ENCODE results near the gene LRWD1. TPM values are rescaled to one million over a fixed set of nuclear protein-coding genes. Genes with fewer than 3 reads are reported as not detected.
A peak's percentile ranks its signal among the peaks of the same experiment; 100 is the strongest.
"Not testable (repeated sequence)": the region's sequence is repeated elsewhere in the genome, so short reads cannot be mapped to it uniquely, and the experiment has no call there.

The LRWD1 gene
- total RNA-seq, 1 experiment from 2014 or later, result 25.2 TPM

DNA sequence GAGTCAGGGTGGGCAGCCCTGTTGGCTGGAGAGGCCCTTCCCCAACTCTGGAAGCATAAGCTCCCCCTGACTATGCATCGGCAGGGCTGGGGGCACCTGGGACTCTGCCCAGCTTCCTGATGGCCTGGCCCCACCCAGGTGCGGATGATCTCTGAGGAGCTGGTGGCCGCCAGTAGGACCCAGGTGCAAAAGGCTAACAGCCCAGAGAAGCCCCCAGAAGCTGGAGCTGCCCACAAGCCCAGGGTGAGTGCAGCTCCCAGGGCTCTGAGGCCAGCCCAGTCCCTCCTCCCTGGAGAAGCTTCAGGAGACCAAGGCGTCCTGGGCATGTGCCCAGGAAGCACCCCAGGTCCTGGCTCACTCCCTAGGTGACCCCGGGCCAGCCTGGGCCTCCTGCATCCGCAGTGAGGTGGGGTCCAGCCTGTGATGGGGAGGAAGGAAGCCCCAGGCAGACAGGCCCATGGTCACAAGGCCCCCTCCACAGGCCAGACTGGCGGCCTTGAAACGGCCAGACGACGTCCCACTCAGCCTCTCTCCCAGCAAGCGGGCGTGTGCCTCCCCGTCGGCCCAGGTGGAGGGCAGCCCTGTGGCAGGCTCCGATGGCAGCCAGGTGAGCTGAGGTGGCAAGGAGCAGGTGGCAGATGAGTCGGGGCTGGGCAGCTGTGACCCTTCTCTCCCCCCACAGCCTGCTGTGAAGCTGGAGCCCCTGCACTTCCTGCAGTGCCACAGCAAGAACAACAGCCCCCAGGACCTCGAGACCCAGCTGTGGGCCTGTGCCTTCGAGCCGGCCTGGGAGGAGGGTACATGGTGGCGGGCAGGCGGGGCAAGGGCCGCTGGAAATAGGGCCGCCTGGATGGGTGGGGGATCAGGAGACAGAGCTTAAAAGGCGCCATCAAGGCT is 3.0 kb downstream of the LRWD1 start:
- DNase-seq (ENCODE audit: extremely low read depth, low read depth), result no peak

DNA sequence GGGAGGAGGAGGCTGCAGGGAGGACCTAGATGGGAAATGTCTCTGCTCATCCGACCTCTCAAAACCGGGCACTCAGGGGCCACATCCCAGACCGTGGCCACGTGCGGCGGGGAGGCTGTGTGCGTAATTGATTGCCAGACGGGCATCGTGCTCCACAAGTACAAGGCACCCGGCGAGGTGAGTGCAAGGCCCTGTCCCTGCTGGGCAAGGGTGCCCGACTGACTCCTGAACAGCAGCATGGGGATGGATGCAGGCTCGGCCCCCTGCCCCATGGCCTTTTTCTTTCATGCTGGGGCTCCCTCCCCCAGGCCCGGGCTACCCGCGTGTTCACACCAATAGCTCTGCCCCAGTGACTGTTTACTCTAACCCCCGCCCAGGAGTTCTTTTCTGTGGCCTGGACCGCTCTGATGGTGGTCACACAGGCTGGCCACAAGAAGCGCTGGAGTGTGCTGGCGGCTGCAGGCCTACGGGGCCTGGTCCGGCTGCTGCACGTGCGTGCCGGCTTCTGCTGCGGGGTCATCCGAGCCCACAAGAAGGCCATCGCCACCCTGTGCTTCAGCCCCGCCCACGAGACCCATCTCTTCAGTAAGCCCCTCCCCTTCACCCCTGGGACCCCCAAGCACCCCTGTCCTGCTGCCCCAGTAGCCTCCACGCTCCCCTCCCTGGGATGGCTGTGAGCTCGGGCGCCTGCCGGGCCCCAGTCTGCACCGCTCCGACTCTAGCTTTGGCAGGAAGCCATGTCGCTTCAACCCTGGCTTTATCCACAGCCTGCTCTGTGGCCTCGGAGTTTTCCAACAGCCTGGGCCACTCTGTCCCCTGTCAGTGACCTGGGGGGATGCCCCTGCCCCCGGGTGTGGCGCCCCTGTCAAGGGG is 3.9 kb downstream of the LRWD1 start:
- no peak for DNase-seq (ENCODE audit: extremely low read depth, low read depth)

DNA sequence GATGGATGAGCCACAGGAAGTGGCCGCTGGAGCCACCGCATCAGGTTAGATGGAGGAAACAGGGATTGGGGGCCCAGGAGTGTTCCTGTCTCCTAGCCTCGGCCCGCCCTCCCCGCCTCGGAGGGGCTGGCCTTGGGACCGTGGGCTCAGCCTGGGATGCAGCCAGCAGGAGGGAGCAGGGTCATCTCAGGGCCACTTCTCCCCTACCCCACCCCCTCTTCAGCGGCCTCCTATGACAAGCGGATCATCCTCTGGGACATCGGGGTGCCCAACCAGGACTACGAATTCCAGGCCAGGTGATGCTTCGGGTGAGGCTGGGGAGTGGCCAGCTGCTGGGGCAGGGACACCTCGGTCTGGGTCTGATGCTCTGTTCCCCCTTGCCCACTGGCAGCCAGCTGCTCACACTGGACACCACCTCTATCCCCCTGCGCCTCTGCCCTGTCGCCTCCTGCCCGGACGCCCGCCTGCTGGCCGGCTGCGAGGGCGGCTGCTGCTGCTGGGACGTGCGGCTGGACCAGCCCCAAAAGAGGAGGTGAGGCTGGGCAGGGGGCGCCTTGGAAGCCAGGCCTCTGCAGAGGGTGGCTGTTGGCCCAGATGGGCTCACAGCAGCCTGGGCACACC is 4.7 kb downstream of the LRWD1 start:
- DNase-seq (ENCODE audit: extremely low read depth, low read depth), result no peak

DNA sequence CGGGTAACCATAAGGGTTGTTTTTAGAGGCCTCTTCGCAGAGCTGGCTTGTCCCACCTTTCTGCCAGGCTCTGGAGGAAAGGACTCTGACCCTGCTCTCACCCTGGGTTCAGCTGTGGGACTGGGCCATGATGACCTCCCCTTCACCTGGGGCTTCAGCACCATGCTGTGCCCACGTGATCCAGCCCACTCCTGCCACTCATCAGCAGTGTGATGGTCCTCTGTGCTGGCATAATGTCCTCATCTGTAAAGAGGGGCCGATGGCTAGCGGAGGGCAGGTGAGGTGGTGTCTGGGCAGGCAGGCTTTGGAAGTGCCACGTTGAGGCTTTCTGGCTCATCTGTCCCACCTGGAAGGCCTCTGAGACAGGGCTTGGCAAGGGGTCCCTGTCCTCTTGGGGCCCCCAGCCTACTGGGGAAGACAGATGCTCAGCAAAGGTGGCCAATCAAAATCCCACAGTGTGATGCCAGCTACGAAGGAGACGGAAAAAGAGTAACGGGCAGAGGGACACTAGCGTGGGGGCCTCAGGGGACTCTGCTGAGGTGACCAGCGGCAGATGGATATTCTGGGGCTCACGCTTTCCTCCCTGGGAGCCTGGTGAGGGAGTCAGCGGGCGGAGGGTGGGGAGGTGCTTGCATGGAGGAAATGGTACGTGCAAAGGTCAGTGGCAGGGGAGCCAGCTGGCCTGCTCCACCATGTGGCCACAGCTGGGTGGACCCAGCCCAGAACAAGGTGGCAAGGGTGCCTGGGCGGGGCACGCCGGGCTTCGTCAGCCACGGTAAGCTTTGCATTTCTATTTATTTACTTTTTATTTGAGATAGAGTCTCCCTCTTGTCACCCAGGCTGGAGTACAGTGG is 5.4 kb downstream of the LRWD1 start:
- DNase-seq (ENCODE audit: extremely low read depth, low read depth), result no peak

DNA sequence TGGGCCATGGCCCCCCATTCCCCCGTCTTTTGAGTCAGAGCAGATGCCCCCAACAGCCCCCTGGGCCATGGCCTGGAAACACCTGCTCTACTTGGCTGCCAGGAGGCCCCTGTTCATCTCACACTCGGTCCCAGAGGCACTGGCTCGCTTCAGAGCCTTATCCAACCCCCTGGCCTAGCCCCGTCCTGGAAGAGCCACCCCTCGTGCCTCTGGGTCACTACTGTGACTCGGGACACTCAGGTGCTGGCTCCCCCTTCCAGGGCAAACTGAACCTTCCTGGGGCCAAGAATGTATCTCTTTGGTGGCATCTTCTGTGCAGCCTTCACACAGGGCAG is 7.0 kb downstream of the LRWD1 start:
- DNase-seq (ENCODE audit: extremely low read depth, low read depth), result no peak

DNA sequence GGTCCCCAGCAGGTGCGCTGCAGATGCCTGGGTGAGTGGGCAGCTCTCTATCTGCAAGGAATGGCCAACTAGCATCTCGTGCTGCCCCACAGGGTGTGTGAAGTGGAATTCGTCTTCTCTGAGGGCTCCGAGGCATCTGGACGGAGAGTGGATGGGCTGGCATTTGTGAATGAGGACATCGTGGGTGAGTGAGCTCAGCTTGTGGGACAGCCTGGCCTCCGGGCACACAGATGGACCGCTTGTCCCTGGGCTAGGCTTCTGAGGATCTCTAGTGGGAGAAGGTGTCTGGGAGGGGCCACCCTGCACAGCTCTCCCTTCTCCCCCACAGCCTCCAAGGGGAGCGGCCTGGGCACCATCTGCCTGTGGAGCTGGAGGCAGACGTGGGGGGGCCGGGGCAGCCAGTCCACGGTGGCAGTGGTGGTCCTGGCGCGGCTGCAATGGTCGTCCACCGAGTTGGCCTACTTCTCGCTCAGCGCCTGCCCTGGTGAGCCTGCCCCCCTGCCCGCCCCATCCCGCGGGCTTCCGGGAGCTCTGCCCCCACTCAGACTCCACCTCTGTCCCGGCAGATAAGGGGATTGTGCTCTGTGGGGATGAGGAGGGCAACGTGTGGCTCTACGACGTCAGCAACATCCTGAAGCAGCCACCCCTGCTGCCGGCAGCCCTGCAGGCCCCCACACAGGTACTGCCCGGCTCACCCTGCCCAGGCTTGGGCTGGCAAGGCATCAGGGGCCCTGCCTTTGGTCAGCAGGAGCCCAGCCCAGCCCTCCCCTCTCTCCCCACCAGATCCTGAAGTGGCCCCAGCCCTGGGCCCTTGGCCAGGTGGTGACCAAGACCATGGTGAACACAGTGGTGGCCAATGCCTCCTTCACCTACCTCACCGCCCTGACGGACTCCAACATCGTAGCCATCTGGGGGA is 7.6 kb downstream of the LRWD1 start:
- no peak for DNase-seq (ENCODE audit: extremely low read depth, low read depth)

DNA sequence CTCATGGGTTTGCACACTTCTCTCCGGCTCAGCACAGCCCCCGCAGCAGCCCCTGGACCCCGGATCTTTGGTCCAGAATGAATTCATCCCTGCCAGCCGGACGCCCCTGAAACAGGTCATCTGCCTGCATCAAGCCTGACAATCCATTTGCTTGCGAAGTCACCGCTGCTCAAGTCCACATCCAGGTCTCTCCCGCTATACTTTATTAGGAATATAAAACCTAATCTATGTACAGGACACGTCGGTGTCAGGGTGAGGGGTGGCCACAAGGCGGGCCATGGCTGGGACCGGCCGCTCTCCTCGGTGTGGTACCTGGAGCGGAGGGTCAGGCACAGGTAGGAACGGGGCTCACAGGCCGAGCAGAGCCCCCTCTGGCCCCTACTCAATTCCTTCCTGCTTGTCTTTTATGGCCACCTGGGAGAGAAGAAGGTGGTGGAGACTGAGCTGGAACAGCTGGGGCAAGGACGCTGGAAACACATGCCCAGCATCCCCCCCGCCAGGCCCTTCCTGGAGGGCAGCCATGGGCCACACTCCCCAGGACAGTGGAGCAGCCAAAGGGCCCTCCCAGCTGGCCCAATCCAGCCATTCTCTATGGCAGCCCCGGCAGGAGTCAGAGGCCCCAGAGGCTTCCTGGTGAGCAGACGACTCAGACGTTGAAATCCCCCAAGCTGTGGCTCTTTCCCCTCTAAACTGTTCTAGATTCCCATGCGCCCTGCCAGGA is 8.6 kb downstream of the LRWD1 start:
- DNase-seq (ENCODE audit: extremely low read depth, low read depth), result no peak

DNA sequence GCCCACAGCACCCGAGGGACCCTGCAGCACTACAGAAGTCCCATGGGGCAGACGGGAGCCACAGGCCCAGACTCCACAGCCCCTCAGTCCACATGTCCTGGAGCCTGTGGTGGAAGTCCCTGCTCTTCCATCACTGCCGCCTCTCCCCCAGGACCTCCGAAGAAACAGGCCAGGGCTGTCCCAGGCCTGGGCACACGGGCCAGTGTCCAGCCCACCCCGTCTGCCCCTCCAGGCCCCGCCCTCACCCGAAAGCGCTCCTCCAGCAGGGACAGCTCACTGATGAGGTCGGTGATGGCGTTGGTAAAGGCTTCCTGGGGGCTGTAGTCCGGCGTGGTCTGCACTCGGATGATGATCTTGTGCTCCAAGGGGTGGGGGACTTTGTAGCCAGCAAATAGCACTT is 9.3 kb downstream of the LRWD1 start:
- not testable (repeated sequence) for DNase-seq (ENCODE audit: extremely low read depth, low read depth)

DNA sequence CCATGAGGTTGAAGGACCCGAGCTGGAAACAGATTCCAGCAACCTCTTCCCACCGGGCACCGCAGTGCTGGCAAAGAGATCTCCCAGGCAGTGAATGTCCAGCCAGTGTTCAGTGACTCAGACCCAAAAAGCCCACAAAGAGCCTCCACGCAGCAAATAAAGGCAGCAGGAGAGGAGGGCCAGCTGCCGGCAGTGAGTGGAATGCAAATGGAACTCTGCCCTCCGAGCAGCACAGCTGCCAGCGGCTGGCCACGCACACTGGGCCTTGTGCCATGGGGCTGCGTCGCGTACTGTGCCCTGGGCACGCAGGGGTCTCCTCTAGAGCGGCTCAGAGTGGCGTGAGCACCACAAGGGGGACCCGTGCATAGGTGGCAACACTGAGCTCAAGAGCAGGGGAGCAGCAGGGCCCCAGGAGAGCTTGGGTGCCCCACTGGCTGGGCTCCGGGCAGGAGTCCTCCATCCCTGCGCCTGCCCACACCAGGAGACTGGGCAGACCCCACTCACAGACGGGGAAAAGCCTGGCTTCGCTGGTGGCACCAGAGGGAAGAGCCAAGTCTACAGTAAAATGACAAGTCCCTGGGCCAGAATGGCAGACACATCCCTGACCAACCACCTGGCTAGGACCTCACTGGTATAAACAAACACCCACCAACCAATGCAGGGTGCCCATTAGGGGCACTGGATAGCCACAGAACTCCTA is 10.1 kb downstream of the LRWD1 start:
- DNase-seq (ENCODE audit: extremely low read depth, low read depth), result not testable (repeated sequence)

DNA sequence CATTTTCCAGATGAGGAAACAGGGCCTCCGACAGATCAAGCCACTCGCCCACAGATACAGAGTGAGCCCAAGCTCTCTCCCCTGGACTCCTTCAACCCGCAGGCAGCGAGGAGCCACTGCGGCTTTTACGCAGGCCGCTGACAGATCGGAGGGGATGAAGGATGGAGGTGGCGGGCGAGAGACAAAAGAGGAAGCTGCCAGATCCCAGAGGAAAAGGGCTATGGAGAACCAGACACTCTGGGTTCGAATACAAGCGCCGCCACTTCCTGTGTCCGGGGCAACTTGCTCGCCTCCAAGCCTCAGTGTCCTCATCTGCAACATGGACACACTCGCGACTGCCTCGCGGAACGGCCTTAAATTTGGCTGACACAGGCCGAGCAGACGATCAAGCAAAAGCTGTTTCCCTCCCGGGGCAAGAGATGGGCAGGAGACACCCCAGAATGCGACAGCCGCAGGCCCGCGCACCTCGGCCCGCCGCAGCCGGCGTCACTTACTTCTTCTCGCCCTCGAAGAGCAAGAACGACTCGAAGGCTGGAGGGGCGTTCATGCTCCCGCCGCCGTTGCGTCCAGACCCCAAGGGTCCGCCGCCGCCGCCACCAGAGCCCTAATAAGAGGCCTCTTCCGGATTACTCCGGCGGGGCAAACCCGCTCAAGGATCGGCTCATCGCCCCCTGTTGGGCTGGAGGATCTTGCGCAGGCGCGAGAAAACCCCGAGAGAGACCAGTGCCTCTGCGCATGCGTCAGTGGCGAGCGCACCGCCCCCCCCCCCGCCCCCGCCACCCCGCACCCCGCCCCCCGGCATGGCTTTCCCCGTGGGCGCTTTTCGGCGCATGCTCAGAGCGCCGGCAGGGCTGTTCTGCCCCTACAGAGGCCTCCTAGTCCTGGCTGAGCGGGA is 13.8 kb downstream of the LRWD1 start, which contains the start of gene POLR2J:
POLR2J (minus strand) TSS at position 609 of the 895 bp plus-strand sequence; CDS start at position 547, 62 bp downstream.
- DNase-seq (ENCODE audit: extremely low read depth, low read depth), result peak; percentile 63

DNA sequence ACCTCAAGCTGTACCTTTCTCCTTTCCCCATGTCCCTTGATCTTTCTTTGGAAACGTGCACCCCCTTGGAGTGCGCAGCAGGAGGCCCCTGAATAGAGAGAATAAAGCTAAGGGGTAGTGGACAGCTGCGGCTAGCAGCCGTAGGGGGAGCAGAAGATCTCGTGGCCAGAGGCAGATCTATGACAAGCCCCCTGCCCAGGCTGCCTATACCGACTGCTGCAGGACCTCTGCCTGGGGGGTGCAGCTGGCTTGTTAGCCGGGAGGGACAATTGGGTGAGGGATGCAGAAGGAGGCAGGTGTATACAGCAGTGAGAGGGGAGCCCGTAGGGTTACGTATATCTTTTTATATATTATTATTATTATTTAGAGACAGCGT is 14.4 kb downstream of the LRWD1 start:
- not testable (repeated sequence) for DNase-seq (ENCODE audit: extremely low read depth, low read depth)

DNA sequence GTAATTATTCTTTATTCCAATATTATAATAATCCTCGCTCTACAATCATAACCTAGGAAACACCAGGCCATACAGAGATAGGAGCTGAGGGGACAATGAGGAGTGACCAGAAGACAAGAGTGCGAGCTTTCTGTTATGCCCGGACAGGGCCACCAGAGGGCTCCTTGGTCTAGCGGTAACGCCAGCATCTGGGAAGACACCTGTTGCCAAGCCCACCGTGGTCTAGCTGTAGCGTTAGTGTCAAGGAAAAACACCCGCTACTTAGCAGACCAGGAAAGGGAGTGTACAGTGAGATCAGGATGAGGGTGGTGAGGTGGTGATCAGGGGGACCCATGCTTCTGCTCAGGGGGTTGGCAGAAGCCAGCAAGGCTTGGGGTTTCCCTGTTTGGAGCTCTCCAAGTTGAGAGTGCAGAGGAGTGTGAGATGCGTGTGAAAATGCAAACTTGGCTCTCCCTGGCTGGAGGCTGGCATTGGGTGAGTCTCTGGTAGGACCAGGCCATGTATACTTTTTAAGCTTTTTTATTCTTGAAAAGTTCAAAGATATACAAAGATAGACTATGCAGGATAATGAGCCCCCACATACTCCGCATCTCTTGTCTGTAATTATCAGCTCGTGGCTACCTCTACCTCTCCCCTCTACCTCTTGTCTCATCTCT is 15.3 kb downstream of the LRWD1 start:
- not testable (repeated sequence) for DNase-seq (ENCODE audit: extremely low read depth, low read depth)

DNA sequence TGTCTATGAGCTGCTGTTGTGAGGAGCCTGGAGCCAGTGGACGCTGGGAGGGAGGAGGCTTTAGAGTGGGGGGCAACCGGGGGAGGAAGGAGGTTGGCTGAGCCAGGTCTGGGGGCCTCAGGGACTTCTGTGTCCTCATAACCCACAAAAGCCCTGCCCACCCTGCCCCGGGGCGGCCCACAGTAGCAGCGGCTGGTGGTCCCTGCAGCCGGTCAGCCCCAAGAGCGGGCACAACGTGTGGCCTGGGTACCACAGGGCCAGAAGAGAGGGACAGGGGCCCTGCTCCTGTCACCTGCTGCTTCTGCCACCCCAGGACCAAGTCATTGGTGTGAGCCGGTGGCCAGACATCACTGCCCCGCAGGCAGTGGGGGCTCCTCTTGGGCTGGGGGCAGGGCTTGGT is 17.2 kb downstream of the LRWD1 start:
- DNase-seq (ENCODE audit: extremely low read depth, low read depth), result not testable (repeated sequence)

DNA sequence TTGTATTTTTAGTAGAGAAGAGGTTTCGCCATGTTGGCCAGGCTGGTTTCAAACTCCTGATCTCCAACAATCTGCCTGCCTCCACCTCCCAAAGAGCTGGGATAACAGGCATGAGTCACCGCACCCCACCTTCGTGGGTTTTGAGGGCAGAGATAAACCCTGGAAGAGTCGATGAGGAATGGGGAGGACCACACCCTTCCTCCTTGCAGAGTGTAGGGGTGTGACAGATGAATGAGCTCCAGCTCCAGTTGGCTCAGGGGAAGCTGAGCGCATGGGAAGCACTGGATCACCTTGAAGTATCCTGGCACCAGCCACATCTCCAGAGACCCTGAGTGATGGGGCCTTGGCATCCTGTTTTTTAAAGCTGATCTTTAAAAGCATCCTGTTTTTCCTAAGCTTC is 19.5 kb downstream of the LRWD1 start:
- not testable (repeated sequence) for DNase-seq (ENCODE audit: extremely low read depth, low read depth)

DNA sequence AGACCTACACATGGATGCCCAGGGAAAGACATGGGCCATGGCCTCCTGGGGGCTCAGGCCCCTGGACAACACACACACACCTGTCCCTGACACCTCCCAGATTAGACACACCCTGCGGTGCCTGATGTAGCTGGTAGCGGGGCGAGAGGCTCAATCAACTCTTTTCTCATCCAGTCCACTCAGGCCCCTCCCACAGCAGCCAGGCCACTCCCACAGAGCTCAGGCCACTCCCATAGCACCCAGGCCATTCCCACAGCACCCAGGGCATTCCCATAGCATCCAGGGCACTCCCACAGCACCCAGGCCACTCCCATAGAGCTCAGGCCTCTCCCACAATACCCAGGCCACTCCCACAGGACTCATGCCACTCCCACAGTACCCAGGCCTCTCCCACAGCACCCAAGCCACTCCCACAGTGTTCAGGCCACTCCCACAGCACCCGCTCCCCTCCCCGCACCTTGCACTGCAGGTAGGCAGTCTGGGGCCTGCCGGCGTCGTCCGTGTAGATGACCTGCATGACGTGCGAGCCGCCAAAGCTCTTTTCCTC is 25.8 kb downstream of the LRWD1 start:
- not testable (repeated sequence) for DNase-seq (ENCODE audit: extremely low read depth, low read depth)
